ENCODE results near the gene MRTO4. TPM values are rescaled to one million over a fixed set of nuclear protein-coding genes. Genes with fewer than 3 reads are reported as not detected.
"Not testable (repeated sequence)": the region's sequence is repeated elsewhere in the genome, so short reads cannot be mapped to it uniquely, and the experiment has no call there.

Gene MRTO4
- total and polyA plus RNA-seq, 12 donors = 16.6 to 64.0 (median 29.8) TPM

- intact Hi-C loops (cut with DNase I) = no loop called here
- H3K27ac ChIP-seq = no peak overlapping the region
- H3K9me3 ChIP-seq (replicated peaks in 1 of 3) = no peaks in the 10 kb centered on the region
- peaks cover 0 to 8% of the 10 kb centered on the region in 2 donors for H3K4me1 ChIP-seq (replicated peaks in 1 of 2)
- TF ChIP-seq CTCF (IDR thresholded peaks at IDR 0.05) (no peak), POLR2A (IDR thresholded peaks at IDR 0.05) (no peak)
- no peaks in the 10 kb centered on the region for H3K36me3 ChIP-seq (replicated peaks in 1 of 2)
- no peak for DNase-seq
- H3K27me3 ChIP-seq = no peaks in the 10 kb centered on the region
- 93 to 96% (median 96%) methylated on average over 8 to 13 of the region's 13 CpGs for WGBS, 4 donors
- no peak overlapping the region for H3K4me3 ChIP-seq
These were observed 36.0 kb downstream of the MRTO4 start for GRCh38 chr1:19287436-19288185.

GRCh38 chr1:19288324-19289241 is 37.0 kb downstream of the MRTO4 start, which contains the start of gene AKR7A3:
Gene AKR7A3 (minus strand): TSS chr1:19288770. CDS start chr1:19288709, 61 bp downstream.
- H3K4me1 ChIP-seq (replicated peaks in 1 of 2); H3K9me3 ChIP-seq (replicated peaks in 1 of 3); H3K27me3 ChIP-seq; H3K36me3 ChIP-seq (replicated peaks in 1 of 2); intact Hi-C loops (cut with DNase I): not testable (repeated sequence)
- peak; percentile 60 to 83 (median 69) for DNase-seq
- H3K27ac ChIP-seq = peak within 1 kb of the TSS in 1 of 5 donors; percentile 8
- peak in 1 of 2 donors; percentile 13 for TF ChIP-seq POLR2A (IDR thresholded peaks at IDR 0.05)
- peak within 1 kb of the TSS in 3 of 4 donors; percentile 47 to 51 (median 49) for H3K4me3 ChIP-seq
- WGBS, 4 donors = 12 to 46% (median 22%) methylated on average over 10 to 70 of the region's 82 CpGs

GRCh38 chr1:19289244-19289643 is 37.6 kb downstream of the MRTO4 start:
- intact Hi-C loops (cut with DNase I) = no loop called here
- Histone ChIP-seq H3K4me1 (replicated peaks in 1 of 2) (peaks cover 0 to 8% of the 10 kb centered on the region in 2 donors), H3K4me3 (peak overlapping the region in 3 of 4 donors; percentile 47 to 51 (median 49)), H3K9me3 (replicated peaks in 1 of 3) (no peaks in the 10 kb centered on the region), H3K27me3 (no peaks in the 10 kb centered on the region), H3K36me3 (replicated peaks in 1 of 2) (no peaks in the 10 kb centered on the region), H3K27ac (peak overlapping the region in 1 of 5 donors; percentile 8)
- WGBS, 4 donors = 33 to 49% (median 37%) methylated on average over 2 of the region's 2 CpGs
- TF ChIP-seq CTCF (IDR thresholded peaks at IDR 0.05) (no peak), POLR2A (IDR thresholded peaks at IDR 0.05) (no peak)
- peak in 1 of 7 donors; percentile 36 for DNase-seq

- no peaks in the 10 kb centered on the region for H3K36me3 ChIP-seq (replicated peaks in 1 of 2)
- DNase-seq = no peak
- no peak for TF ChIP-seq CTCF (IDR thresholded peaks at IDR 0.05)
- no peak for TF ChIP-seq POLR2A (IDR thresholded peaks at IDR 0.05)
These were observed 43.0 kb downstream of the MRTO4 start for GRCh38 chr1:19294638-19295037.

More at GRCh38 chr1:19294638-19295037, 43.0 kb downstream of the MRTO4 start:
- H3K4me1 ChIP-seq (replicated peaks in 1 of 2) = no peaks in the 10 kb centered on the region
- no peak overlapping the region for H3K4me3 ChIP-seq
- no peak overlapping the region for H3K27ac ChIP-seq
- H3K9me3 ChIP-seq (replicated peaks in 1 of 3) = peaks cover 0 to 6% (median 0%) of the 10 kb centered on the region in 3 donors
- WGBS, 4 donors = 92 to 100% (median 97%) methylated on average over 2 of the region's 2 CpGs
- intact Hi-C loops (cut with DNase I) = no loop called here
- no peaks in the 10 kb centered on the region for H3K27me3 ChIP-seq
